HepG2 (cell line): ENCODE measurements around the gene ZDHHC14. TPM values are rescaled to one million over a fixed set of nuclear protein-coding genes. Genes with fewer than 3 reads are reported as not detected.

Experiments
- ATAC-seq: fragments of 200-7000 bp; cut with Tn5 transposase; 3 replicates; pipeline ENCODE4 v1.9.1; 2020; ENCODE audit warnings: mild to moderate bottlenecking, moderate library complexity
- BruUV-seq: library from RNA; stranded (reverse); fragments of 400-500 nt; replicated peaks from 2 replicates; lab custom pipeline; 2021; lab: Mats Ljungman, UMichigan
- CTCF ChIA-PET: fragments of 300-600 bp; formaldehyde crosslinking; extraction: SDS; loops from one replicate; lab custom pipeline; 2021; ENCODE audit warnings: low total read pairs, inconsistent platforms, low intra/inter-chr PET ratio; lab: Yijun Ruan, JAX
- POLR2A ChIA-PET: fragments of 350-600 bp; sonication (Branson Sonifier 250); formaldehyde crosslinking; loops from one replicate; lab custom pipeline; 2020; ENCODE audit warnings: antibody characterized with exemption, inconsistent platforms; lab: Yijun Ruan, JAX
- DNase-seq: peaks from one replicate; pipeline ENCODE4 v3.0.0-alpha.2; 2015; ENCODE audit warnings: low spot score
- FAIRE-seq: peaks from 3 replicates; lab custom pipeline; 2011; peaks lifted over from hg19 to GRCh38; lab: Jason Lieb, UNC
- H2AFZ ChIP-seq: one replicate; pipeline ENCODE4 v1.6.1; 2011; ENCODE audit warnings: low read length, inconsistent platforms
- H3K27ac ChIP-seq: fragments of 300-600 bp; 3 replicates; pipeline ENCODE4 v1.8.0; 2011; ENCODE audit warnings: mixed run types, mild to moderate bottlenecking, mixed read lengths, low read length, inconsistent platforms; ENCODE audit not compliant: insufficient read depth; ENCODE audit errors: extremely low read length
- H3K27me3 ChIP-seq, 2 experiments: fragments of 200-600 bp in 1 of 2; 2 replicates in 1 of 2; 3 replicates in 1 of 2; pipeline versions ENCODE4 v1.6.0 to v1.8.0; 2011; ENCODE audit warnings: low read length in 2 of 2, mild to moderate bottlenecking in 2 of 2, moderate library complexity in 2 of 2, inconsistent platforms in 1 of 2; ENCODE audit not compliant: insufficient read depth in 2 of 2, control insufficient read depth in 1 of 2
- H3K36me3 ChIP-seq, 2 experiments: fragments of 200-600 bp in 1 of 2; replicated peaks in 1 of 2; 2 replicates in 1 of 2; 3 replicates in 1 of 2; pipeline versions ENCODE4 v1.5.1 to v1.8.0; 2011; ENCODE audit warnings: low read length in 2 of 2, inconsistent platforms in 1 of 2; ENCODE audit not compliant: insufficient read depth in 2 of 2, control insufficient read depth in 1 of 2
- H3K4me1 ChIP-seq: 2 replicates; pipeline ENCODE4 v1.5.1; 2012; ENCODE audit warnings: low read length, inconsistent platforms; ENCODE audit not compliant: insufficient read depth
- H3K4me2 ChIP-seq: 2 replicates; pipeline ENCODE4 v1.6.0; 2011; ENCODE audit warnings: low read depth, low read length, inconsistent platforms
- H3K4me3 ChIP-seq, 3 experiments: fragments of 200-600 bp in 1 of 3; sonication (generic), shearing (Covaris generic) in 1 of 3; replicated peaks in 1 of 3; 2 replicates each; pipeline ENCODE4 v1.5.1; 2011 to 2016; ENCODE audit warnings: low read length in 3 of 3, inconsistent platforms in 2 of 3, low read depth in 2 of 3, mild to moderate bottlenecking in 2 of 3, control low read depth in 1 of 3, mixed read lengths in 1 of 3; ENCODE audit not compliant: insufficient read depth in 1 of 3
- H3K79me2 ChIP-seq: one replicate; pipeline ENCODE4 v1.6.1; 2011; ENCODE audit warnings: low read length, inconsistent platforms; ENCODE audit not compliant: insufficient read depth
- H3K9ac ChIP-seq: 2 replicates; pipeline ENCODE4 v1.6.0; 2011; ENCODE audit warnings: mild to moderate bottlenecking, low read depth, low read length, inconsistent platforms; ENCODE audit not compliant: insufficient read depth
- H3K9me3 ChIP-seq: 2 replicates; pipeline ENCODE4 v1.5.1; 2012; ENCODE audit warnings: mild to moderate bottlenecking, low read length
- H4K20me1 ChIP-seq: 2 replicates; pipeline ENCODE4 v1.6.0; 2011; ENCODE audit warnings: inconsistent platforms, mild to moderate bottlenecking, low read length, moderate library complexity; ENCODE audit not compliant: insufficient read depth
- CEBPZ ChIP-seq: IDR thresholded peaks from 2 replicates; pipeline ENCODE4 v1.6.1; 2012; ENCODE audit warnings: low read length, improper control_type of control experiment
- HNRNPK ChIP-seq: fragments of 200-400 bp; formaldehyde crosslinking; IDR thresholded peaks from 2 replicates; pipeline ENCODE4 v1.6.1; 2018; ENCODE audit warnings: low read length, low read depth, moderate library complexity, mild to moderate bottlenecking; ENCODE audit not compliant: poor library complexity, severe bottlenecking
- WGBS: methylation state at CpG from one replicate; pipeline ENCODE4 v1.1.6; 2017; ENCODE audit warnings: low lambda C conversion rate; 5-methylcytosine and 5-hydroxymethylcytosine counted together
- in situ Hi-C: cut with HindIII; loops from 2 replicates; pipeline ENCODE4 v1.10.0; 2017; ENCODE audit warnings: low pct_unique_long_range_greater_than_20kb; ENCODE audit not compliant: extremely low pct_ligation_motif_present
- intact Hi-C: fragments of 100-400 bp; cut with micrococcal nuclease; formaldehyde crosslinking; loops from one replicate; pipeline ENCODE4 v1.10.0; 2022; ENCODE audit not compliant: unreplicated experiment
- polyA plus RNA-seq, 8 experiments: library from polyadenylated mRNA; depleted of rRNA in 3 of 8; stranded (reverse) in 7 of 8; unstranded in 1 of 8; fragments of >200 nt; fragmentation: Illumina TruSeq in 4 of 8; extraction: Trizol in 4 of 8; gene quantifications; 2 replicates each; pipeline versions ENCODE4 v1.2.1 to v1.2.3, GENCODE V29; 2011 to 2016; ENCODE audit warnings: low read depth in 4 of 8, missing spikeins in 1 of 8, mixed read lengths in 1 of 8; ENCODE audit not compliant: insufficient read depth in 1 of 8
- total RNA-seq, 5 experiments: library from RNA; depleted of rRNA; stranded (reverse); fragments of >200 nt; fragmentation: Illumina TruSeq; extraction: Trizol; gene quantifications; 2 replicates each; pipeline ENCODE4 v1.2.3, GENCODE V29; 2016; ENCODE audit warnings: low read depth in 1 of 5
- TF ChIP-seq, protein P1 (sequence below): IDR thresholded peaks from 2 replicates; pipeline ENCODE4 v1.6.1; 2018; ENCODE audit warnings: missing genetic modification reagents

Gene ZDHHC14
- total and polyA plus RNA-seq, 2 of the 13 experiments (the other 11 are each of a cell fraction or from before 2014, with no cell fraction given) = 3.7 to 9.5 TPM

GRCh38 chr6:157496534-157497095 lies 115.6 kb downstream of the ZDHHC14 start:
- no peak overlapping the region for H3K9ac ChIP-seq

More at GRCh38 chr6:157496534-157497095, 115.6 kb downstream of the ZDHHC14 start:
- ATAC-seq = no peak
- H3K27me3 ChIP-seq = no peaks in the 10 kb centered on the region
- no peak overlapping the region for H3K4me3 ChIP-seq
- no peaks in the 10 kb centered on the region for H3K36me3 ChIP-seq
- in situ Hi-C loops = no loop called here
- H3K27ac ChIP-seq = no peak overlapping the region
- TF ChIP-seq, protein P1, sequence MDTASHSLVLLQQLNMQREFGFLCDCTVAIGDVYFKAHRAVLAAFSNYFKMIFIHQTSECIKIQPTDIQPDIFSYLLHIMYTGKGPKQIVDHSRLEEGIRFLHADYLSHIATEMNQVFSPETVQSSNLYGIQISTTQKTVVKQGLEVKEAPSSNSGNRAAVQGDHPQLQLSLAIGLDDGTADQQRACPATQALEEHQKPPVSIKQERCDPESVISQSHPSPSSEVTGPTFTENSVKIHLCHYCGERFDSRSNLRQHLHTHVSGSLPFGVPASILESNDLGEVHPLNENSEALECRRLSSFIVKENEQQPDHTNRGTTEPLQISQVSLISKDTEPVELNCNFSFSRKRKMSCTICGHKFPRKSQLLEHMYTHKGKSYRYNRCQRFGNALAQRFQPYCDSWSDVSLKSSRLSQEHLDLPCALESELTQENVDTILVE = no peak
- TF ChIP-seq HNRNPK = no peak
- TF ChIP-seq CEBPZ = no peak
- POLR2A ChIA-PET = no interaction called here
- H3K9me3 ChIP-seq = no peaks in the 10 kb centered on the region
- no TSS peak for BruUV-seq
- H4K20me1 ChIP-seq = no peaks in the 10 kb centered on the region
- no peak for DNase-seq
- no peak for FAIRE-seq
- no peak overlapping the region for H3K4me2 ChIP-seq
- WGBS = 97% methylated on average over 5 of the region's 5 CpGs
- intact Hi-C loops = no loop called here
- CTCF ChIA-PET = no interaction called here
- H2AFZ ChIP-seq = no peak overlapping the region
- 0 out of 2 replicates have a peak, but pooled peaks cover 4% of the 10 kb centered on the region for H3K4me1 ChIP-seq
- no peaks in the 10 kb centered on the region for H3K79me2 ChIP-seq
